CD4-positive, alpha-beta T cell treated with Interleukin-12 subunit alpha and Interleukin-12 subunit beta, for 1 hour (primary cell): Measurements from ENCODE around the gene PPP2R2B.

ENCODE experiments used
- DNase-seq: peaks from one replicate; pipeline ENCODE4 v3.0.0-alpha.2; 2020

Gene PPP2R2B

DNA sequence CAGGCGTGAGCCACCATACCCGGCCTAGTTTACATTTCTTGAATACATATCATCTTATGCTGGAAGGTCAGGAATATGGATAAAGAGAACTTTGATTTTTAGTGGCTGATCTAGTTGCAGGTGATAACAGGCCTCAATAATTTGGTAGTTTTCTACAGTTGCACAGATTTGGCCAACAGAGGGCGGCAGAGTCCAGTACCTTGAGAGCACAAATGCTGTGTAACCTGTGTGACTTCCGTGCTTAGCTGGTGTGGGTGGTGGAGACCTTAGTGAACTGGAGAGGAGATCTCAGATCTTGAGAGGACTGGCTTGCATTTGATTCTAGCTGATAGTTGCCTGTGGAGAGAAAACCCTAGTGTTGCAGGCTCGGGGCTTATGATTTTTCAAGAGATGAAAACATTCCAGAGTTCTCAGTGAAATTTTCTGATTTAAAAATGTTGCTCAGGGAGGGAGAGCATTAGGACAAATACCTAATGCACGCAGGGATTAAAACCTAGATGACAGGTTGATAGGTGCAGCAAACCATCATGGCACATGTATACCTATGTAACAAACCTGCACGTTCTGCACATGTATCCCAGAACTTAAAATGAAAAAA lies 345.2 kb downstream of the PPP2R2B start:
- peak; percentile 71 for DNase-seq
